Smooth muscle cell (in vitro differentiated cells): Measurements from ENCODE around the gene RCAN1. TPM values are rescaled to one million over a fixed set of nuclear protein-coding genes. Genes with fewer than 3 reads are reported as not detected.
A peak's percentile ranks its signal among the peaks of the same experiment; 100 is the strongest.

ENCODE experiments used
- DNase-seq: peaks from one replicate; lab custom pipeline; 2025; ENCODE audit not compliant: unreplicated experiment; lab: John Stamatoyannopoulos, UW
- H2AFZ ChIP-seq: fragments of 200-600 bp; sonication (generic); 2 replicates; pipeline ENCODE4 v1.6.0; 2016; ENCODE audit warnings: antibody characterized with exemption, low read depth, mild to moderate bottlenecking
- H3F3A ChIP-seq: fragments of 200-600 bp; sonication (generic); 2 replicates; pipeline ENCODE4 v1.6.0; 2017; ENCODE audit warnings: antibody characterized with exemption, low read depth
- H3K27ac ChIP-seq: fragments of 200-600 bp; sonication (generic); 2 replicates; pipeline ENCODE4 v1.5.1; 2016; ENCODE audit warnings: low read depth, mild to moderate bottlenecking
- H3K27me3 ChIP-seq: fragments of 200-600 bp; sonication (generic); 2 replicates; pipeline ENCODE4 v1.6.1; 2016; ENCODE audit warnings: low read depth, mild to moderate bottlenecking
- H3K36me3 ChIP-seq: fragments of 200-600 bp; sonication (generic); 2 replicates; pipeline ENCODE4 v1.5.1; 2016; ENCODE audit warnings: low read depth
- H3K4me1 ChIP-seq: fragments of 200-600 bp; sonication (generic); 2 replicates; pipeline ENCODE4 v1.5.1; 2016; ENCODE audit warnings: low read depth
- H3K4me2 ChIP-seq: fragments of 200-600 bp; sonication (generic); 2 replicates; pipeline ENCODE4 v1.6.0; 2016; ENCODE audit warnings: mild to moderate bottlenecking
- H3K4me3 ChIP-seq: fragments of 200-600 bp; sonication (generic); 2 replicates; pipeline ENCODE4 v1.5.1; 2016; ENCODE audit warnings: mild to moderate bottlenecking
- H3K79me2 ChIP-seq: fragments of 200-600 bp; sonication (generic); 2 replicates; pipeline ENCODE4 v1.6.0; 2016; ENCODE audit warnings: low read depth, mild to moderate bottlenecking
- H3K9ac ChIP-seq: fragments of 200-600 bp; sonication (generic); 2 replicates; pipeline ENCODE4 v1.6.0; 2016; ENCODE audit warnings: low read depth
- H3K9me3 ChIP-seq: fragments of 200-600 bp; sonication (generic); replicated peaks from 2 replicates; pipeline ENCODE4 v1.5.1; 2016; ENCODE audit warnings: low read depth
- H4K20me1 ChIP-seq: fragments of 200-600 bp; sonication (generic); 2 replicates; pipeline ENCODE4 v1.6.0; 2016; ENCODE audit warnings: low read depth
- WGBS: methylation state at CpG from one replicate; pipeline ENCODE4 v1.1.7; 2016; ENCODE audit warnings: low lambda C conversion rate; 5-methylcytosine and 5-hydroxymethylcytosine counted together
- polyA plus RNA-seq: library from polyadenylated mRNA; unstranded; fragments of >200 nt; fragmentation: Nextera tagmentation; extraction: Ambion mirVana; gene quantifications from 2 replicates; pipeline ENCODE4 v1.2.1, GENCODE V29; 2016
- total RNA-seq: library from RNA; depleted of rRNA; stranded (reverse); fragments of >200 nt; gene quantifications from 2 replicates; pipeline ENCODE4 v1.2.3, GENCODE V29; 2014
- TF ChIP-seq, protein P1 (sequence below): fragments of 200-600 bp; sonication (generic); IDR thresholded peaks from 2 replicates; pipeline ENCODE4 v1.5.1; 2017; ENCODE audit warnings: borderline replicate concordance, mild to moderate bottlenecking, antibody characterized with exemption; ENCODE audit not compliant: insufficient read depth, poor library complexity, severe bottlenecking

RCAN1 gene
- total RNA-seq (153 and 155 TPM in 2 replicates), polyA plus RNA-seq (77.3 and 96.3 TPM in 2 replicates)

DNA sequence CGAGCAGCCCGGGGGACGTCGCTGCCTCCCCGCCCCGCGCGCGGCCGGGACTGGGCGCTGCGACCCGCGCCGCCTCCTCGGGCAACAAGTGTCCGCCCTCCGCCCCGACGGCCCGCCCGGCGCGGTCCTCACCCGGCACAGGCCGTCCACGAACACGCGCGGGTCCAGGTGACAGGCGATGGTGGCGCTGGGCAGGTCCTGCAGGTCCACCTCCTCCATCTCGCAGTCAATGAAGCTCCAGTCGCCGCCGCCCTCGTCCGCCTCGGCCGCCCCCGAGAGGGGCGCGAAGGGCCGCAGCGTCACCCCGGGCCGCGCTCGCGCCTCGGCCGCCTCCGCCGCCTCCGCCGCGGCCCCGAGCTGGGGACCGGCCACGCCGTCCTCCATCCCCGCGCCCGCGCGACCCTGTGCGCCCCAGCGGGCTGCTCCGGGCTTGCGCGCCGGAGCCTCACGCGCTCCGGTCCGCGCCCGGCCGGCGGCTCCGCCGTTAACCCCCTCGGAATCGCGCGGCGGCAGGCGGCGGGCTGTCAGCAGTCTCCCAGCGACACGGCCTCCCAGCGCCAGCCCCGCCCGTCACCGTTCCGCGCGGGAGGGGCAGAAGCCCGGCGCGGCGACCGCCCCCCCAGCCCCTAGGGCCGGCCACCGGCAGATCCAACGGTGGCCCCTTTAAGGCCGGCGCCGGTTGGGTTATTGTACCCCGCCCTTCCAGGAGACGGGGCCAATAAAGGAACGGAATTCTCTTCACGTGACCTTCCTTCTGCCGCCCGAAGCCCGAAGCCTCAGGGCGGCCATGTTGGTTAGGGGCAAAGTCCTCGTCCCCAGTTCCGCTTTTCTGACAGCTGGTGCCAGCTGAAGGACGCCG is at the start of gene RCAN1:
TSS of gene RCAN1 (minus strand) at position 486 of the 859 bp plus-strand sequence. CDS start at position 384, 102 bp downstream.
- no peaks in the 10 kb centered on the region for H3K36me3 ChIP-seq
- peaks cover 28% of the 10 kb centered on the region for H3K27me3 ChIP-seq
- DNase-seq: peak; percentile 44
- H4K20me1 ChIP-seq: peaks cover 5% of the 10 kb centered on the region
- peak within 1 kb of the TSS; percentile 88 for H3K4me2 ChIP-seq
- H3K9ac ChIP-seq: peak within 1 kb of the TSS; percentile 42
- H3K4me1 ChIP-seq: no peaks in the 10 kb centered on the region
- under 1% methylated on average over 91 of the region's 121 CpGs for WGBS
- H3K27ac ChIP-seq: no peak within 1 kb of the TSS
- peak within 1 kb of the TSS; percentile 94 for H2AFZ ChIP-seq
- no peaks in the 10 kb centered on the region for H3K79me2 ChIP-seq
- no peaks in the 10 kb centered on the region for H3K9me3 ChIP-seq
- H3F3A ChIP-seq: no peaks in the 10 kb centered on the region
- TF ChIP-seq, protein P1, sequence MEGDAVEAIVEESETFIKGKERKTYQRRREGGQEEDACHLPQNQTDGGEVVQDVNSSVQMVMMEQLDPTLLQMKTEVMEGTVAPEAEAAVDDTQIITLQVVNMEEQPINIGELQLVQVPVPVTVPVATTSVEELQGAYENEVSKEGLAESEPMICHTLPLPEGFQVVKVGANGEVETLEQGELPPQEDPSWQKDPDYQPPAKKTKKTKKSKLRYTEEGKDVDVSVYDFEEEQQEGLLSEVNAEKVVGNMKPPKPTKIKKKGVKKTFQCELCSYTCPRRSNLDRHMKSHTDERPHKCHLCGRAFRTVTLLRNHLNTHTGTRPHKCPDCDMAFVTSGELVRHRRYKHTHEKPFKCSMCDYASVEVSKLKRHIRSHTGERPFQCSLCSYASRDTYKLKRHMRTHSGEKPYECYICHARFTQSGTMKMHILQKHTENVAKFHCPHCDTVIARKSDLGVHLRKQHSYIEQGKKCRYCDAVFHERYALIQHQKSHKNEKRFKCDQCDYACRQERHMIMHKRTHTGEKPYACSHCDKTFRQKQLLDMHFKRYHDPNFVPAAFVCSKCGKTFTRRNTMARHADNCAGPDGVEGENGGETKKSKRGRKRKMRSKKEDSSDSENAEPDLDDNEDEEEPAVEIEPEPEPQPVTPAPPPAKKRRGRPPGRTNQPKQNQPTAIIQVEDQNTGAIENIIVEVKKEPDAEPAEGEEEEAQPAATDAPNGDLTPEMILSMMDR: no peak
- H3K4me3 ChIP-seq: peak within 1 kb of the TSS; percentile 85

DNA sequence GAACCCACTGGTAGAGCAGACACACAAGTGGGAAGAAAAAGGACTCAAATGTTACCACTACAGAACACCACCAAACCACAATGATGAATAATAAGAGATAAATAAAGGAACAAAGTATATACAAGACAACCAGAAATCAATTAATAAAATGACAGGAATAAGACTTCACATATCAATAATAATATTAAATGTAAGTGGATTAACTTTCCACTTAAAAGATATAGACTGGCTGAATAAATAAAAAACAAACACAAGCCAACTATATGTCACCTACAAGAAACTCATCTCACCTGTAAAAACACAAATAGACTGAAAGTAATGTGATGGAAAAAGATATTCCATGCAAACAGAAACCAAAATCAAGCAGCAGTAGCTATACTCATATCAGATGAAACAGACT is 46.9 kb upstream of the RCAN1 start:
- H3K4me2 ChIP-seq: no peak overlapping the region
- no peaks in the 10 kb centered on the region for H3F3A ChIP-seq
- H3K9ac ChIP-seq: no peak overlapping the region
- H3K36me3 ChIP-seq: no peaks in the 10 kb centered on the region
- TF ChIP-seq, protein P1: no peak
- no peaks in the 10 kb centered on the region for H3K4me1 ChIP-seq
- H3K27ac ChIP-seq: no peak overlapping the region
- H3K27me3 ChIP-seq: peaks cover 55% of the 10 kb centered on the region
- H3K9me3 ChIP-seq: peaks cover 12% of the 10 kb centered on the region
- H3K4me3 ChIP-seq: no peak overlapping the region
- no peak overlapping the region for H2AFZ ChIP-seq
- no peaks in the 10 kb centered on the region for H3K79me2 ChIP-seq
- no peaks in the 10 kb centered on the region for H4K20me1 ChIP-seq
- DNase-seq: no peak

DNA sequence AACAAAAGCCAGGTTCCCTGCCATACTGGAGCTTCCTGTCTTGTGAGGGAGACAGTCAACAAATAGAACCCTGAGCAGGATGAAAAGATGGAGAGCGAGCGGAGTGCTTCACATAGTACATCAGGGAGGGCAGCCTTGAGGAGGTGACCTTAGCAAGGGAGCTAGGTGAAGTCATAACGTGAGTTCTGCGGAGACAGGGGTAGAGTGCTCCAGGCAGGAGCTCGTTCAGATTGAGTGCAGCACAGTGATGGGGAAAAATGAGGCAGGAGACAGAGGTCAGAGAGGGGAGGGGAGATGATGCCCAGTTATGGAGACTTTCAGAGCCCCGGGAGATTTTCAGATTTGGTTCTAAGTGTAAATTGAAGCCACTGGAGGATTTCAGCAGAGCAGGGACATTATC is 38.6 kb upstream of the RCAN1 start:
- no peaks in the 10 kb centered on the region for H3K4me1 ChIP-seq
- H3K79me2 ChIP-seq: no peaks in the 10 kb centered on the region
- no peaks in the 10 kb centered on the region for H3K9me3 ChIP-seq
- WGBS: 92% methylated on average over 6 of the region's 6 CpGs
- TF ChIP-seq, protein P1: no peak
- peaks cover 36% of the 10 kb centered on the region for H3K27me3 ChIP-seq
- no peaks in the 10 kb centered on the region for H3K36me3 ChIP-seq
- H3K9ac ChIP-seq: no peak overlapping the region
- H3F3A ChIP-seq: no peaks in the 10 kb centered on the region
- H2AFZ ChIP-seq: no peak overlapping the region
- no peak overlapping the region for H3K4me2 ChIP-seq
- H4K20me1 ChIP-seq: no peaks in the 10 kb centered on the region
- H3K4me3 ChIP-seq: no peak overlapping the region
- no peak for DNase-seq
- no peak overlapping the region for H3K27ac ChIP-seq
